Psoas muscle (tissue), 8 donors: ENCODE results near the gene LACTBL1. TPM values are rescaled to one million over a fixed set of nuclear protein-coding genes. Genes with fewer than 3 reads are reported as not detected.

Experiments used
- ATAC-seq, 4 donors: fragments of 200-7000 bp; cut with Tn5 transposase; one replicate each; pipeline ENCODE4 v1.9.1; 2020; ENCODE audit warnings: moderate library complexity in 3 of 4, mild to moderate bottlenecking in 2 of 4
- DNase-seq, 2 donors: peaks; one replicate each; pipeline ENCODE4 v3.0.0-alpha.2; 2020
- H3K27ac ChIP-seq: fragments of 200-600 bp; one replicate; pipeline ENCODE4 v1.8.0; 2022
- H3K27me3 ChIP-seq, 3 donors: fragments of 200-600 bp in 1 of 3; one replicate each; pipeline versions ENCODE4 v1.6.1 to v1.8.0; 2013 to 2022; ENCODE audit warnings: low read length in 2 of 3, mild to moderate bottlenecking in 2 of 3, moderate library complexity in 1 of 3; ENCODE audit not compliant: insufficient read depth in 3 of 3
- H3K36me3 ChIP-seq, 2 donors: fragments of 200-600 bp in 1 of 2; one replicate each; pipeline versions ENCODE4 v1.6.1 to v1.8.0; 2013 to 2022; ENCODE audit warnings: low read depth in 1 of 2, mild to moderate bottlenecking in 1 of 2, moderate library complexity in 1 of 2; ENCODE audit not compliant: insufficient read depth in 1 of 2
- H3K4me1 ChIP-seq: fragments of 200-600 bp; one replicate; pipeline ENCODE4 v1.8.0; 2022
- H3K4me3 ChIP-seq: fragments of 200-600 bp; one replicate; pipeline ENCODE4 v1.8.0; 2022; ENCODE audit warnings: mild to moderate bottlenecking
- H3K9me3 ChIP-seq: fragments of 200-600 bp; one replicate; pipeline ENCODE4 v1.8.0; 2022
- WGBS, 3 donors: extraction: QIAGEN DNeasy Blood & Tissue Kit; methylation state at CpG; one replicate each; pipeline versions ENCODE4 v1.1.6 to v1.1.7; 2013; 5-methylcytosine and 5-hydroxymethylcytosine counted together
- intact Hi-C, 2 donors: fragments of 100-400 bp; cut with DNase I; formaldehyde crosslinking; loops; one replicate each; pipeline versions ENCODE4 v1.11.0 to v1.14.2; 2022
- polyA plus RNA-seq, 3 donors: library from polyadenylated mRNA; stranded (reverse); fragments of 200-250 nt; gene quantifications; one replicate each; pipeline ENCODE4 v1.2.3, GENCODE V29; 2013
- total RNA-seq, 4 donors: library from RNA; stranded (reverse); fragmentation: NEBNext Ultra II Directional in 2 of 4; extraction: Animal tissue kit (Norgen Biotek cat#: 25700) in 2 of 4; gene quantifications; one replicate each; pipeline versions ENCODE4 v1.2.1 to v1.2.4, GENCODE V29; 2021 to 2023
- TF ChIP-seq, protein P1 (sequence below): fragments of 200-600 bp; IDR thresholded peaks from one replicate; pipeline ENCODE4 v1.8.0; 2022; ENCODE audit warnings: antibody characterized with exemption
- donor health status: healthy with polysubstance abuse.
- donor health status: DM: no; HTN: no; CAD: no; lungs with moderate emphysema.
- donor health status: Bipolar disorder and iron deficiency.
- donor health status: healthy.
- donor health status: DM: yes; HTN: yes; CAD: no.
- donor health status: DM: no; HTN: no; CAD: no.
- donor health status: DM: no; HTN: no; CAD: no.
- donor health status: DM: yes; HTN: yes; CAD: no.

LACTBL1 gene
- total and polyA plus RNA-seq, 7 donors, result not detected

DNA sequence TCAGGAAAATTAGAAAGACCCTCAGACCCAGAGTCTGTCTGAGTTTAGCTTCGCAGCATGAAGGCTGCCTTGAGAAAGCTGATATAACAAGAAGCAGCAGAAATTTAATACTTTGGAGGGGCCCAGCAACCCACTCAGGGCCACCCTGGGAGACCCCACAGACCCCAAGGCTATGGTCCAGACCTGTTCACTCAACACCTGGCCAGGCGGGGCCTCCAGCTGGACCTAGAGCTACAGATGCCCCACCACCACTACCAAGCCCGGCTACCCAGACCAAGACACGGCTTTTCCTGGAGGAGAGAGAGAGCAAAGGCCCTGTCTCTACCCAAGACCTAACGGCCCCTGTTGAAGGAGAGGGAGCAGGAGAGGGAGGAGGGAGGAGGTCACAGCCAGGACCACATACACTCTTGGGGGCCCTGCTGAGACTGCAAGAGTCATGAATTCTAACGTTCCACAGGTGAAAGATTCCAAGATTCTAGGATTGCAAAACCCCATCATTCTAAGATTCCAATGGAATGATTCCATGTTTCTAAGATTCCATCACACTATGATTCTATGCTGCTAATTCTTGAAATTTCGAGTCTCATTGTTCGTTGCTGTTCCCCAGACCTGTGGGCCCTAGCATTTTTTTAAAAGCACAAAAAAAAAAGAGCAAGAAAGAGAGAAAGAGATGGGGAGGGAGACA is 53.2 kb downstream of the LACTBL1 start:
- intact Hi-C loops, result no loop called here

DNA sequence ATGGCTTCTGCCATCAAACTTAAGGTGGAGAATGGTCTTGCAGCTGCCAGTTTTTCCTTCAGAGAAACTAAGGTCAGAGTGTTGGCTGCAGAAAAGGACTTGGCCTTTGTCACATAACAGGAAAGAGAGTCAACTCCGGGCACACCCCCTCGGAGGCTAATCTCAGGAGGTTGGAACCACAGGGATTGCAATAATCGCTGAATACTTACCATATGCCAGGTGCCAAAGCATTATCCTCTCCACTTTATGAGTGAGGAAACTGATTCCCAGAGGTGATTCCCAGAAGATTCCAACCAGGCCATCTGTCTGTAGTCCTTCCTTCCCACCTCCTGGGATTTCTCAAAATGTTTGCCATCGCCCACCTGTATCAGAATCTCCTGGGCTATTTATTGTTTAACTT is 54.0 kb downstream of the LACTBL1 start:
- ATAC-seq, result no peak
- 72 to 86% (median 74%) methylated on average over 4 of the region's 4 CpGs for WGBS, 3 donors
- Histone ChIP-seq H3K9me3 (no peaks in the 10 kb centered on the region), H3K4me1 (no peaks in the 10 kb centered on the region), H3K36me3 (no peaks in the 10 kb centered on the region), H3K4me3 (no peak overlapping the region), H3K27ac (no peak overlapping the region), H3K27me3 (peaks cover 0 to 33% (median 12%) of the 10 kb centered on the region in 3 donors)
- intact Hi-C loops, result no loop called here
- no peak for DNase-seq
- TF ChIP-seq, protein P1, sequence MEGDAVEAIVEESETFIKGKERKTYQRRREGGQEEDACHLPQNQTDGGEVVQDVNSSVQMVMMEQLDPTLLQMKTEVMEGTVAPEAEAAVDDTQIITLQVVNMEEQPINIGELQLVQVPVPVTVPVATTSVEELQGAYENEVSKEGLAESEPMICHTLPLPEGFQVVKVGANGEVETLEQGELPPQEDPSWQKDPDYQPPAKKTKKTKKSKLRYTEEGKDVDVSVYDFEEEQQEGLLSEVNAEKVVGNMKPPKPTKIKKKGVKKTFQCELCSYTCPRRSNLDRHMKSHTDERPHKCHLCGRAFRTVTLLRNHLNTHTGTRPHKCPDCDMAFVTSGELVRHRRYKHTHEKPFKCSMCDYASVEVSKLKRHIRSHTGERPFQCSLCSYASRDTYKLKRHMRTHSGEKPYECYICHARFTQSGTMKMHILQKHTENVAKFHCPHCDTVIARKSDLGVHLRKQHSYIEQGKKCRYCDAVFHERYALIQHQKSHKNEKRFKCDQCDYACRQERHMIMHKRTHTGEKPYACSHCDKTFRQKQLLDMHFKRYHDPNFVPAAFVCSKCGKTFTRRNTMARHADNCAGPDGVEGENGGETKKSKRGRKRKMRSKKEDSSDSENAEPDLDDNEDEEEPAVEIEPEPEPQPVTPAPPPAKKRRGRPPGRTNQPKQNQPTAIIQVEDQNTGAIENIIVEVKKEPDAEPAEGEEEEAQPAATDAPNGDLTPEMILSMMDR, result no peak

More for the DNA sequence above, 53.2 kb downstream of the LACTBL1 start:
- H3K36me3 ChIP-seq, result no peaks in the 10 kb centered on the region
- no peaks in the 10 kb centered on the region for H3K4me1 ChIP-seq
- no peak for ATAC-seq
- DNase-seq, result no peak
- TF ChIP-seq, protein P1, result no peak
- 82 to 86% (median 83%) methylated on average over 8 of the region's 8 CpGs for WGBS, 3 donors
- H3K9me3 ChIP-seq, result no peaks in the 10 kb centered on the region
- no peak overlapping the region for H3K4me3 ChIP-seq
- H3K27me3 ChIP-seq, result peaks cover 0 to 32% (median 12%) of the 10 kb centered on the region in 3 donors
- H3K27ac ChIP-seq, result no peak overlapping the region

- intact Hi-C loops, result no loop called here
- 83 to 86% (median 84%) methylated on average over 5 of the region's 5 CpGs for WGBS, 3 donors
- H3K4me3 ChIP-seq, result no peak overlapping the region
- H3K4me1 ChIP-seq, result no peaks in the 10 kb centered on the region
- no peaks in the 10 kb centered on the region for H3K9me3 ChIP-seq
- no peaks in the 10 kb centered on the region for H3K36me3 ChIP-seq
- DNase-seq, result no peak
- H3K27me3 ChIP-seq, result peaks cover 0 to 37% (median 12%) of the 10 kb centered on the region in 3 donors
- TF ChIP-seq, protein P1, result no peak
- no peak for ATAC-seq
- no peak overlapping the region for H3K27ac ChIP-seq
Observed at GRCh38 chr1:22917989-22918388, 54.7 kb downstream of the LACTBL1 start.

- intact Hi-C loops, result no loop called here
- Histone ChIP-seq H3K27me3 (peaks cover 0 to 37% (median 13%) of the 10 kb centered on the region in 3 donors), H3K9me3 (no peaks in the 10 kb centered on the region), H3K4me3 (no peak overlapping the region), H3K27ac (no peak overlapping the region), H3K36me3 (no peaks in the 10 kb centered on the region), H3K4me1 (no peaks in the 10 kb centered on the region)
- no peak for ATAC-seq
- WGBS, 3 donors, result 31 to 38% (median 38%) methylated on average over 8 to 12 of the region's 12 CpGs
- TF ChIP-seq, protein P1, result no peak
- DNase-seq, result peak in 1 of 2 donors; percentile 44
Observed at GRCh38 chr1:22916471-22916820, 56.2 kb downstream of the LACTBL1 start.
